OCI-LY1 (cell line): ENCODE data around the gene DCC.

ENCODE experiments used
- EZH2 ChIP-seq: fragments of 200-600 bp; sonication (generic), shearing (Covaris generic); IDR thresholded peaks from 2 replicates; pipeline ENCODE4 v1.8.0; 2017; ENCODE audit warnings: borderline replicate concordance, mixed run types, mild to moderate bottlenecking, antibody characterized with exemption, low read length, moderate library complexity, mixed read lengths
- TF ChIP-seq, protein P1 (sequence below): fragments of 200-600 bp; sonication (generic), shearing (Covaris generic); IDR thresholded peaks from 2 replicates; pipeline ENCODE4 v1.5.1; 2017; ENCODE audit warnings: mild to moderate bottlenecking, antibody characterized with exemption, low read length, moderate library complexity, mixed read lengths

GRCh38 chr18:52605345-52605744 is 265.3 kb downstream of the DCC start:
- TF ChIP-seq, protein P1, sequence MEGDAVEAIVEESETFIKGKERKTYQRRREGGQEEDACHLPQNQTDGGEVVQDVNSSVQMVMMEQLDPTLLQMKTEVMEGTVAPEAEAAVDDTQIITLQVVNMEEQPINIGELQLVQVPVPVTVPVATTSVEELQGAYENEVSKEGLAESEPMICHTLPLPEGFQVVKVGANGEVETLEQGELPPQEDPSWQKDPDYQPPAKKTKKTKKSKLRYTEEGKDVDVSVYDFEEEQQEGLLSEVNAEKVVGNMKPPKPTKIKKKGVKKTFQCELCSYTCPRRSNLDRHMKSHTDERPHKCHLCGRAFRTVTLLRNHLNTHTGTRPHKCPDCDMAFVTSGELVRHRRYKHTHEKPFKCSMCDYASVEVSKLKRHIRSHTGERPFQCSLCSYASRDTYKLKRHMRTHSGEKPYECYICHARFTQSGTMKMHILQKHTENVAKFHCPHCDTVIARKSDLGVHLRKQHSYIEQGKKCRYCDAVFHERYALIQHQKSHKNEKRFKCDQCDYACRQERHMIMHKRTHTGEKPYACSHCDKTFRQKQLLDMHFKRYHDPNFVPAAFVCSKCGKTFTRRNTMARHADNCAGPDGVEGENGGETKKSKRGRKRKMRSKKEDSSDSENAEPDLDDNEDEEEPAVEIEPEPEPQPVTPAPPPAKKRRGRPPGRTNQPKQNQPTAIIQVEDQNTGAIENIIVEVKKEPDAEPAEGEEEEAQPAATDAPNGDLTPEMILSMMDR: no peak
- no peak for TF ChIP-seq EZH2
